Measurements from ENCODE around the gene APOBR. TPM values are rescaled to one million over a fixed set of nuclear protein-coding genes. Genes with fewer than 3 reads are reported as not detected.
A peak's percentile ranks its signal among the peaks of the same experiment; 100 is the strongest.

APOBR gene
- total and polyA plus RNA-seq, 9 of the 15 experiments (the other 6 are each of a cell fraction or from before 2014, with no cell fraction given), result 0.08 to 6.1 (median 2.8) TPM; not detected in 1

DNA sequence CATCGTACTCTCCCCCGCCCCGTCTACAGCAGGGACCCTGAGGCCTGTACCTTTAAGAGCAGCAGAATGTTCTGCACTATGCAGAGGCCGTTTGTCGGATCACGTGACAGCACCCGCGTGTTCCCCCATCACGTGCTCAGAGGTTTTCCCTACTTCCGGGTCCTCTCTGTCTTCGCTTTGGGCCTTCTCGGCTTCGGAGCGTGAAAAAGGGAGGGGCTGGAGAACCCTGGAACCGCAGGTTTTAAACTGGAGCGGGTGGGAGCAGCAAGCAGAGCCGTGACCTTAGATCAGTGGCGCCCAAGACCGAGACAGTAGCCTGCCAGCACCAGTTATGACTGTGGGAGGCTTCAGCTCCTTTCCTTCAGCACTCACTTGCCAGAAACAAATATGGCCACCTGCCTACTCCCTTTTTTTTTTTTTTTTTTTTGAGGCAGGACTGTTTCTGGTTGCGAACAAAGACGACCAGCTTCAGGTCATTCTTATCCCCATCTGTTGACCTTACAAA lies 2.4 kb upstream of the APOBR start, which contains the start of gene CLN3 (continued):
- TF ChIP-seq, protein P1, sequence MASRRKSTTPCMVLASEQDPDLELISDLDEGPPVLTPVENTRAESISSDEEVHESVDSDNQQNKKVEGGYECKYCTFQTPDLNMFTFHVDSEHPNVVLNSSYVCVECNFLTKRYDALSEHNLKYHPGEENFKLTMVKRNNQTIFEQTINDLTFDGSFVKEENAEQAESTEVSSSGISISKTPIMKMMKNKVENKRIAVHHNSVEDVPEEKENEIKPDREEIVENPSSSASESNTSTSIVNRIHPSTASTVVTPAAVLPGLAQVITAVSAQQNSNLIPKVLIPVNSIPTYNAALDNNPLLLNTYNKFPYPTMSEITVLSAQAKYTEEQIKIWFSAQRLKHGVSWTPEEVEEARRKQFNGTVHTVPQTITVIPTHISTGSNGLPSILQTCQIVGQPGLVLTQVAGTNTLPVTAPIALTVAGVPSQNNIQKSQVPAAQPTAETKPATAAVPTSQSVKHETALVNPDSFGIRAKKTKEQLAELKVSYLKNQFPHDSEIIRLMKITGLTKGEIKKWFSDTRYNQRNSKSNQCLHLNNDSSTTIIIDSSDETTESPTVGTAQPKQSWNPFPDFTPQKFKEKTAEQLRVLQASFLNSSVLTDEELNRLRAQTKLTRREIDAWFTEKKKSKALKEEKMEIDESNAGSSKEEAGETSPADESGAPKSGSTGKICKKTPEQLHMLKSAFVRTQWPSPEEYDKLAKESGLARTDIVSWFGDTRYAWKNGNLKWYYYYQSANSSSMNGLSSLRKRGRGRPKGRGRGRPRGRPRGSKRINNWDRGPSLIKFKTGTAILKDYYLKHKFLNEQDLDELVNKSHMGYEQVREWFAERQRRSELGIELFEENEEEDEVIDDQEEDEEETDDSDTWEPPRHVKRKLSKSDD (conservative IDR thresholded peaks at IDR 0.05; ENCODE audit: low read length), result peak; percentile 88; the same call in 1 of the 2 replicates
- TF ChIP-seq, protein P2, sequence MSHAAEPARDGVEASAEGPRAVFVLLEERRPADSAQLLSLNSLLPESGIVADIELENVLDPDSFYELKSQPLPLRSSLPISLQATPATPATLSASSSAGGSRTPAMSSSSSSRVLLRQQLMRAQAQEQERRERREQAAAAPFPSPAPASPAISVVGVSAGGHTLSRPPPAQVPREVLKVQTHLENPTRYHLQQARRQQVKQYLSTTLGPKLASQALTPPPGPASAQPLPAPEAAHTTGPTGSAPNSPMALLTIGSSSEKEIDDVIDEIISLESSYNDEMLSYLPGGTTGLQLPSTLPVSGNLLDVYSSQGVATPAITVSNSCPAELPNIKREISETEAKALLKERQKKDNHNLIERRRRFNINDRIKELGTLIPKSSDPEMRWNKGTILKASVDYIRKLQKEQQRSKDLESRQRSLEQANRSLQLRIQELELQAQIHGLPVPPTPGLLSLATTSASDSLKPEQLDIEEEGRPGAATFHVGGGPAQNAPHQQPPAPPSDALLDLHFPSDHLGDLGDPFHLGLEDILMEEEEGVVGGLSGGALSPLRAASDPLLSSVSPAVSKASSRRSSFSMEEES (CRISPR knock-in tag; IDR thresholded peaks at IDR 0.05), result peak; percentile 100
- peak; percentile 89 for TF ChIP-seq FOXJ2 (tag; IDR thresholded peaks at IDR 0.05)
- peak; percentile 35 for TF ChIP-seq FOSL1 (tag; conservative IDR thresholded peaks at IDR 0.05)
- no peak for TF ChIP-seq ZKSCAN3 (CRISPR knock-in tag; IDR thresholded peaks at IDR 0.05)
- TF ChIP-seq, protein P3, sequence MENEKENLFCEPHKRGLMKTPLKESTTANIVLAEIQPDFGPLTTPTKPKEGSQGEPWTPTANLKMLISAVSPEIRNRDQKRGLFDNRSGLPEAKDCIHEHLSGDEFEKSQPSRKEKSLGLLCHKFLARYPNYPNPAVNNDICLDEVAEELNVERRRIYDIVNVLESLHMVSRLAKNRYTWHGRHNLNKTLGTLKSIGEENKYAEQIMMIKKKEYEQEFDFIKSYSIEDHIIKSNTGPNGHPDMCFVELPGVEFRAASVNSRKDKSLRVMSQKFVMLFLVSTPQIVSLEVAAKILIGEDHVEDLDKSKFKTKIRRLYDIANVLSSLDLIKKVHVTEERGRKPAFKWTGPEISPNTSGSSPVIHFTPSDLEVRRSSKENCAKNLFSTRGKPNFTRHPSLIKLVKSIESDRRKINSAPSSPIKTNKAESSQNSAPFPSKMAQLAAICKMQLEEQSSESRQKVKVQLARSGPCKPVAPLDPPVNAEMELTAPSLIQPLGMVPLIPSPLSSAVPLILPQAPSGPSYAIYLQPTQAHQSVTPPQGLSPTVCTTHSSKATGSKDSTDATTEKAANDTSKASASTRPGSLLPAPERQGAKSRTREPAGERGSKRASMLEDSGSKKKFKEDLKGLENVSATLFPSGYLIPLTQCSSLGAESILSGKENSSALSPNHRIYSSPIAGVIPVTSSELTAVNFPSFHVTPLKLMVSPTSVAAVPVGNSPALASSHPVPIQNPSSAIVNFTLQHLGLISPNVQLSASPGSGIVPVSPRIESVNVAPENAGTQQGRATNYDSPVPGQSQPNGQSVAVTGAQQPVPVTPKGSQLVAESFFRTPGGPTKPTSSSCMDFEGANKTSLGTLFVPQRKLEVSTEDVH (IDR thresholded peaks at IDR 0.05; ENCODE audit: low read depth, partially characterized antibody), result peak; percentile 82
- peak in 1 of 2 experiments; percentile 28; a peak in 1 of 4 replicates for TF ChIP-seq TRIM24 (IDR thresholded peaks at IDR 0.05)
- no peak for TF ChIP-seq PCBP2 (IDR thresholded peaks at IDR 0.05; ENCODE audit: low read depth, low read length, poor library complexity, severe bottlenecking)
- TF ChIP-seq, protein P4, sequence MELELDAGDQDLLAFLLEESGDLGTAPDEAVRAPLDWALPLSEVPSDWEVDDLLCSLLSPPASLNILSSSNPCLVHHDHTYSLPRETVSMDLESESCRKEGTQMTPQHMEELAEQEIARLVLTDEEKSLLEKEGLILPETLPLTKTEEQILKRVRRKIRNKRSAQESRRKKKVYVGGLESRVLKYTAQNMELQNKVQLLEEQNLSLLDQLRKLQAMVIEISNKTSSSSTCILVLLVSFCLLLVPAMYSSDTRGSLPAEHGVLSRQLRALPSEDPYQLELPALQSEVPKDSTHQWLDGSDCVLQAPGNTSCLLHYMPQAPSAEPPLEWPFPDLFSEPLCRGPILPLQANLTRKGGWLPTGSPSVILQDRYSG (tag; conservative IDR thresholded peaks at IDR 0.05; ENCODE audit: low read depth), result 0 out of 2 replicates have a peak, but pooled peaks have one; percentile 22
- peak; percentile 23 for TF ChIP-seq RBBP5 (IDR thresholded peaks at IDR 0.05; ENCODE audit: borderline replicate concordance, insufficient read depth, low read length, poor library complexity, severe bottlenecking)
- TF ChIP-seq SIX5 (IDR thresholded peaks at IDR 0.05; ENCODE audit: borderline replicate concordance in 1 of 2, insufficient read depth in 1 of 2, low read depth in 1 of 2, low read length in 2 of 2), result peak; percentile 28 to 33; a peak in 1 of 4 replicates
- peak; percentile 98 for TF ChIP-seq ELF2 (CRISPR knock-in tag; IDR thresholded peaks at IDR 0.05)
- TF ChIP-seq ZNF12 (CRISPR knock-in tag; IDR thresholded peaks at IDR 0.05), result no peak
- no peak for TF ChIP-seq SMARCA5 (IDR thresholded peaks at IDR 0.05)
- peak; percentile 96 for TF ChIP-seq ELF4 (CRISPR knock-in tag; IDR thresholded peaks at IDR 0.05)
- peak; percentile 88 to 93 for TF ChIP-seq FOXK2 (conservative IDR thresholded peaks at IDR 0.05 in 1 of 2, IDR thresholded peaks at IDR 0.05 in 1 of 2; ENCODE audit: low read depth in 2 of 2)
- TF ChIP-seq ZC3H11A (IDR thresholded peaks at IDR 0.05; ENCODE audit: low read depth, low read length), result no peak
- TF ChIP-seq, protein P5, sequence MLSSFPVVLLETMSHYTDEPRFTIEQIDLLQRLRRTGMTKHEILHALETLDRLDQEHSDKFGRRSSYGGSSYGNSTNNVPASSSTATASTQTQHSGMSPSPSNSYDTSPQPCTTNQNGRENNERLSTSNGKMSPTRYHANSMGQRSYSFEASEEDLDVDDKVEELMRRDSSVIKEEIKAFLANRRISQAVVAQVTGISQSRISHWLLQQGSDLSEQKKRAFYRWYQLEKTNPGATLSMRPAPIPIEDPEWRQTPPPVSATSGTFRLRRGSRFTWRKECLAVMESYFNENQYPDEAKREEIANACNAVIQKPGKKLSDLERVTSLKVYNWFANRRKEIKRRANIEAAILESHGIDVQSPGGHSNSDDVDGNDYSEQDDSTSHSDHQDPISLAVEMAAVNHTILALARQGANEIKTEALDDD (IDR thresholded peaks at IDR 0.05), result no peak
- TF ChIP-seq SOX6 (IDR thresholded peaks at IDR 0.05), result peak; percentile 28; the same call in 1 of the 2 replicates
